ENCODE results near the gene PKNOX2.

PKNOX2 gene

DNA sequence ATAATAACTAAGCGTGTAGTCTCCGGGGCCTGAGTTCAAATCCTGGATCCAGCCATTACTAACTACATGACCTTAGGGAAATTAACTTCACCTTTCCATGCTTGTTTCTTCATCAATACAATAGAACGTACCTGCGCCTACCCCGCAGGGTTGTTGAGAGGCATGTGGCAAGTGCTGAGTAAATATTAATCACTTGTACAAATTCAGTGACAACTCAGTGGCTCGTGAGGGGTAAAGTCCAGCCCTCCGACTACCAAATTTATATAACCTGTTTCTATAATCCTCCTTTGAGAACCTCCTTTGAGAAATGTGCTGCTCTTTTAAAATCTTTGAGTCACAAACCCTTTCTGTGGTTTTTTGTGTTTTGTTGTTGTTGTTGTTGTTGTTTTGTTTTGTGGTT lies 281.7 kb downstream of the PKNOX2 start:
- Histone ChIP-seq H3K27ac (ENCODE audit: low read length) (no peak overlapping the region), H3K4me3 (ENCODE audit: low read length) (no peak overlapping the region), H3K27me3 (ENCODE audit: control insufficient read depth, insufficient read depth, low read length) (no peaks in the 10 kb centered on the region), H3K9me3 (ENCODE audit: control insufficient read depth, insufficient read depth, low read length) (no peaks in the 10 kb centered on the region), H3K4me1 (ENCODE audit: control insufficient read depth, insufficient read depth, low read length) (peaks cover 6% of the 10 kb centered on the region), H3K36me3 (ENCODE audit: control insufficient read depth, insufficient read depth, low read length) (no peaks in the 10 kb centered on the region)
- DNase-seq (ENCODE audit: low read depth, low spot score), result no peak
- whole genome bisulfite sequencing (ENCODE audit: insufficient coverage, insufficient read length), result no CpG with 5 or more reads among the region's 7 CpGs

DNA sequence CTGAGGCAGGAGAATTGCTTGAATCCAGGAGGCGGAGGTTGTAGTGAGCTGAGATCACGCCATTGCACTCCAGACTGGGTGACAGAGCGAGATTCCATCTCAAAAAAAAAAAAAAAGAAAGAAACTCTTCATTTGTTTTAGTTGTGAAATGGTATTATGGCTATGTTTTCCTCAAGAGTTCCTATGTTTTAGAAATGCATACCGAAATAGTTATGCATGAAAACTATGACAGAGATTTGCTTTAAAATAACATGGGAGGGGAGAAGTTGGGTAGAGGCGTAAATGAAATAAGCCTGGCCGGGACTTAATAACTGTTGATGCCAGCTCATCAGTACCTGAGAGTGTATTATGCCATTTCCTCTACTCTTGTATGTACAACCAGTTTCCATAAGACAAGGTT lies 283.2 kb downstream of the PKNOX2 start:
- no CpG with 5 or more reads among the region's 6 CpGs for WGBS (ENCODE audit: insufficient coverage, insufficient read length)
- Histone ChIP-seq H3K27ac (ENCODE audit: low read length) (no peak overlapping the region), H3K36me3 (ENCODE audit: control insufficient read depth, insufficient read depth, low read length) (no peaks in the 10 kb centered on the region), H3K4me1 (ENCODE audit: control insufficient read depth, insufficient read depth, low read length) (peaks cover 7% of the 10 kb centered on the region; the same call in 1 of the 2 replicates), H3K9me3 (ENCODE audit: control insufficient read depth, insufficient read depth, low read length) (no peaks in the 10 kb centered on the region), H3K4me3 (ENCODE audit: low read length) (no peak overlapping the region), H3K27me3 (ENCODE audit: control insufficient read depth, insufficient read depth, low read length) (no peaks in the 10 kb centered on the region)
- DNase-seq (ENCODE audit: low read depth, low spot score), result no peak

DNA sequence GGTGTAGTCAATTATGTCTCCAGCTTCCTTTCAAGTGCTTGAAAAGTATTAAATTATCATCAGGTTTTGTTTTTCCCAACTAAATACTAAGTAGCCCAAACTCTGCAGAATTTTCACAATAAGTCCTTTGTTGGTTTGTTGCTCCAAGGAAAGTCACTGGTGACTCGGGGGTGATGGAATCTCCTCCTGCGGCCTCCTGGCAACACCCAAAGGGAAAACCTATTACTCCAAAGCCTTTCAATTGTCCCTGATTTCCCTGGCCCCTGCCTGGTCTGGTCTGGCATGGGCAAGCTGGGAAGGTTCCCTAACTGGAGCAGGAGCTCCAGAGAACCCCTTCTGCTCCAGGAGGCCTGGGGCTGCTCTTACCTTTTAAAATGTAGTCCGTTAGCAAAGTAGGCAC lies 283.6 kb downstream of the PKNOX2 start:
- no peaks in the 10 kb centered on the region for H3K36me3 ChIP-seq (ENCODE audit: control insufficient read depth, insufficient read depth, low read length)
- no CpG with 5 or more reads among the region's 3 CpGs for WGBS (ENCODE audit: insufficient coverage, insufficient read length)
- no peak for DNase-seq (ENCODE audit: low read depth, low spot score)
- H3K9me3 ChIP-seq (ENCODE audit: control insufficient read depth, insufficient read depth, low read length), result no peaks in the 10 kb centered on the region
- H3K4me1 ChIP-seq (ENCODE audit: control insufficient read depth, insufficient read depth, low read length), result peaks cover 5% of the 10 kb centered on the region; the same call in 1 of the 2 replicates
- H3K4me3 ChIP-seq (ENCODE audit: low read length), result no peak overlapping the region
- no peak overlapping the region for H3K27ac ChIP-seq (ENCODE audit: low read length)
- H3K27me3 ChIP-seq (ENCODE audit: control insufficient read depth, insufficient read depth, low read length), result no peaks in the 10 kb centered on the region

DNA sequence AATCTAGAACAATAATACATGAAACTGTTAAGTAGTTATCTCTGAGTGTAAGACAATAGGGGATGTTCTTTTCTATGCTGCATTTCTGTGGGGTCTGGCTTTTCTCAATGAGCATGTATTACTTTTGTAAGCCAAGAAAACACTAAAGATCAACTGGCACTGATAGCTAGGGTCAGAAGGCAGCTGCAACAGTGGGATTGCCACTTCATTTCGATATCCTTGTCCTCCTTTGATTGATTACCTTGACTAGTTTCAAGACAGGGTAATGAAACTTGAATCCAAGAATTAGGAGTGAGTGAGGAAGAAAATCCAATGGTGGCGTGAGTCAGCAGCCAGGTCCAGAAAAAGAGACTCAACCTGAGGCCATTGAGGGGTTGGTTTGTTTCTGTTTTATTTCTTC lies 285.0 kb downstream of the PKNOX2 start:
- peaks cover 5% of the 10 kb centered on the region; the same call in 1 of the 2 replicates for H3K4me1 ChIP-seq (ENCODE audit: control insufficient read depth, insufficient read depth, low read length)
- no peaks in the 10 kb centered on the region for H3K27me3 ChIP-seq (ENCODE audit: control insufficient read depth, insufficient read depth, low read length)
- H3K4me3 ChIP-seq (ENCODE audit: low read length), result no peak overlapping the region
- H3K9me3 ChIP-seq (ENCODE audit: control insufficient read depth, insufficient read depth, low read length), result no peaks in the 10 kb centered on the region
- no peak overlapping the region for H3K27ac ChIP-seq (ENCODE audit: low read length)
- DNase-seq (ENCODE audit: low read depth, low spot score), result no peak
- WGBS (ENCODE audit: insufficient coverage, insufficient read length), result no CpG with 5 or more reads among the region's 2 CpGs
- no peaks in the 10 kb centered on the region for H3K36me3 ChIP-seq (ENCODE audit: control insufficient read depth, insufficient read depth, low read length)

DNA sequence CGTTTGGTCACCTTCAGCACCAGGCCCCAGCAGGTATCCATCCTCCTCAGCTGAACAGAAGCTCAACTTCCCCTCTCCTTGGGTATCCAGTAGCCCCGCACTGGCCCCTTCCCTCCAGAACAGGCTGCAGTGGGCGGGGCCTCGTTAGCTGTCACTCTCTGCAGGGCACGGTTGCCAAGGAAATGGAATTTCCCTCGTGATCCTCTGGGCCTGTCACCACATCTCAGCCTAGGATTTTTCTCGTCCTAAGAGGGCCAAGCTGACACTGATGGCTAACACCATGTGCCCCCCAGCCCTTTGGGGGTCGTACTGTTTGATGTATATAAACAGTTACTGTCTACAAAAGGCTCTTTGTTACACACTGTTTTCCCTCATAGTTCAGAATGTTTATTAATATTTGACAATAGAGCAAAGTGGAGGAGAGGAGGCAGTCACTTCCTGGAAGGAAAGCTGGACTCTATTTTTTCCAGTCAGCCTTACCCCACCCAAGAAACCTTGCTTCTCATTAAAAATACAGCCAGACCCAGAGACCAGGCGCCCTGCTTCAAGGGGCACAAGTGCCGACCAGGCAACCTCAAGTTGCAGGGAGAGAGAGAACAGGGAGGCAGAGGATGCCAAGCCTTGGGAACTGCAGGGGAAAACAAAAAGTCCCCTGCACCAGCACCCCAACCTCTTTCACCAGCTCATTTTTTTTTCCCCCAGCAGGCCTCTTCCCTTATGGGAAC lies 287.0 kb downstream of the PKNOX2 start:
- Histone ChIP-seq H3K9me3 (ENCODE audit: control insufficient read depth, insufficient read depth, low read length) (no peaks in the 10 kb centered on the region), H3K36me3 (ENCODE audit: control insufficient read depth, insufficient read depth, low read length) (no peaks in the 10 kb centered on the region), H3K27me3 (ENCODE audit: control insufficient read depth, insufficient read depth, low read length) (no peaks in the 10 kb centered on the region), H3K27ac (ENCODE audit: low read length) (no peak overlapping the region), H3K4me3 (ENCODE audit: low read length) (no peak overlapping the region), H3K4me1 (ENCODE audit: control insufficient read depth, insufficient read depth, low read length) (peaks cover 5% of the 10 kb centered on the region; the same call in 1 of the 2 replicates)
- no peak for DNase-seq (ENCODE audit: low read depth, low spot score)
- no CpG with 5 or more reads among the region's 10 CpGs for WGBS (ENCODE audit: insufficient coverage, insufficient read length)

DNA sequence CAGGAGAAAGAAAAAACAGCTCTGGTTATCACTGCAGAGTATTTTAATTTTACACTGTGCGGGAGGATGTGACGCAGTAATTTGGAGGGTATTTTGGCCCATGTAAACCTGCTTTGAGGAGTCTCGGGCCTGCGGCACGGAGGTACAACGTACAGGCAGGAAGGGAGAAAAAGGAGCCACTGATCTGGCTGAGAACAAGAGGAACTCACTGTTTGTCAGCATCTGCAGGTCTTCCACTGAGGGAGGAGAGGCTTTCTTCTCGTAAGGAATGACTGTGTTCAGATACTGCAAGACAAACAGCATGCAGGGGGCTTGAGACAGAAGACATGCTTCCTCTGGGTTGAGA lies 287.5 kb downstream of the PKNOX2 start:
- Histone ChIP-seq H3K9me3 (ENCODE audit: control insufficient read depth, insufficient read depth, low read length) (no peaks in the 10 kb centered on the region), H3K4me3 (ENCODE audit: low read length) (no peak overlapping the region)
- no CpG with 5 or more reads among the region's 7 CpGs for WGBS (ENCODE audit: insufficient coverage, insufficient read length)

DNA sequence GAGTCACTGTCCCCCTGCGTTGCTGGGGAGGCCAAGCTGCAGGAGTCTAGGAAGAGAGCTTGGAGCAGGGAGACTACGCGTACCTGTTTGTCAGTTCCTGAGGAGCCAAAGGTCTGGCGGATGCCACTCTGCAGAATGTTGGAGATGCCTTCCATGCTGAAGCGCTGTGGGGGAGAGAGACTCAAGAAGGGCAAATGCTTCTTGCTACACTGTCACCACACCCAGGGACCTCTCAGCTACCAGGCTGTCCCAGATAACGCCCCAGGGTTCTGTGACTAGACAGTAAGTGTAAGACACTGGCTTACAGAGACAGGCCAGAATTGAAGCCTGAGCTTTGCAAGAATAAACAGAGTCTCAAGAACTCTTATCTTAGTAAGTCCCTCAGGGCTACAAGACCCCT lies 289.5 kb downstream of the PKNOX2 start:
- no CpG with 5 or more reads among the region's 6 CpGs for WGBS (ENCODE audit: insufficient coverage, insufficient read length)
- no peak for DNase-seq (ENCODE audit: low read depth, low spot score)
- Histone ChIP-seq H3K9me3 (ENCODE audit: control insufficient read depth, insufficient read depth, low read length) (no peaks in the 10 kb centered on the region), H3K36me3 (ENCODE audit: control insufficient read depth, insufficient read depth, low read length) (no peaks in the 10 kb centered on the region), H3K27me3 (ENCODE audit: control insufficient read depth, insufficient read depth, low read length) (no peaks in the 10 kb centered on the region), H3K27ac (ENCODE audit: low read length) (no peak overlapping the region), H3K4me1 (ENCODE audit: control insufficient read depth, insufficient read depth, low read length) (peaks cover 7% of the 10 kb centered on the region; the same call in 1 of the 2 replicates), H3K4me3 (ENCODE audit: low read length) (no peak overlapping the region)

More for the DNA sequence above, 287.5 kb downstream of the PKNOX2 start:
- H3K27me3 ChIP-seq (ENCODE audit: control insufficient read depth, insufficient read depth, low read length), result no peaks in the 10 kb centered on the region
- peaks cover 5% of the 10 kb centered on the region; the same call in 1 of the 2 replicates for H3K4me1 ChIP-seq (ENCODE audit: control insufficient read depth, insufficient read depth, low read length)
- DNase-seq (ENCODE audit: low read depth, low spot score), result no peak
- H3K27ac ChIP-seq (ENCODE audit: low read length), result no peak overlapping the region
- H3K36me3 ChIP-seq (ENCODE audit: control insufficient read depth, insufficient read depth, low read length), result no peaks in the 10 kb centered on the region

DNA sequence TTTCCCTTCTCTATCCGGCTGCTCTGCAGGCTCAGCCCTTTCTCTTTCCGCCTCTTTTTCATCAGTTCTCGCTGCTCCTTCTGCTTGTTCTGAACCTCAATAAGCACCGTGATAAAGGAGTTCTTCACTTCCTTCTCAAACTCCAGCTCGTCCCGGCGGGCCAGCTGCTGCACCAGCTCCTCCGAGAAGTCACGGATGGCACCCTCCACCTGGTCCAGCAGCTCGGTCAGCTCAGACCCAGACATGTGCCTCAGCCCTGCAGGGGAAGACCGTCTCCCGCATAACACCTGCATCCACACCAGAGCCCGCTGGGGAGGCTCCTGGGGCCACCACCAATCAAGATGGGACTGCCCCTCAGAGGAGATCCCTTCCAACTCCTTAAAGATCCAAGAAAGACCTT lies 291.3 kb downstream of the PKNOX2 start:
- Histone ChIP-seq H3K27ac (ENCODE audit: low read length) (no peak overlapping the region), H3K36me3 (ENCODE audit: control insufficient read depth, insufficient read depth, low read length) (no peaks in the 10 kb centered on the region), H3K27me3 (ENCODE audit: control insufficient read depth, insufficient read depth, low read length) (no peaks in the 10 kb centered on the region), H3K4me3 (ENCODE audit: low read length) (no peak overlapping the region), H3K4me1 (ENCODE audit: control insufficient read depth, insufficient read depth, low read length) (peaks cover 7% of the 10 kb centered on the region; the same call in 1 of the 2 replicates), H3K9me3 (ENCODE audit: control insufficient read depth, insufficient read depth, low read length) (no peaks in the 10 kb centered on the region)
- no peak for DNase-seq (ENCODE audit: low read depth, low spot score)
- no CpG with 5 or more reads among the region's 13 CpGs for WGBS (ENCODE audit: insufficient coverage, insufficient read length)

DNA sequence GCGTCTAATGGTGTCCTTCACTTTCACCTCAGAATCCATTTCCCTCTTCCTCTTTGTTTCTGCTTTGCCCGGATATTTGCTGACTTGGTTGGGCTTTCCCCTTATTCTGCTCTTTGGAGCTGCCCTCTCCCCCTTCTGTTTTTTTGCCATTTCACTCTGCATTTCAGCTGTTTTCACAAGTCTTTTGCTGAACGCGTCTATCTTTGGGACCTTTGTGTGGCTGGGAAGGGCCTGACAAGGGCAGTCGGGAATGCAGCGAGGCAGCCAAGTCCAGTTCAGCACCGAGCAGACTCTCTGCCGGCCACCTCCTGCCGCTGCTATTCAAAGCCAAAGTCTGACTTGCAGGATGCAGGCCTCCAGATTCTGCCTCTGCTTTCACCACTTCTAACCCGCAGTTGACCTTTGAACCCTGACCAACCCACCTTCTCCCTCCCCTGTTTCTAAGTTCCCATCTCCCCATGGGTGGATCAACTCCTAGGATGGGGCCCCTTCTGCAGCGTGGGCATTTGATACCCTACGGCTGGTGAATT lies 293.3 kb downstream of the PKNOX2 start:
- no CpG with 5 or more reads among the region's 12 CpGs for WGBS (ENCODE audit: insufficient coverage, insufficient read length)
- Histone ChIP-seq H3K9me3 (ENCODE audit: control insufficient read depth, insufficient read depth, low read length) (no peaks in the 10 kb centered on the region), H3K4me1 (ENCODE audit: control insufficient read depth, insufficient read depth, low read length) (0 out of 2 replicates have a peak, but pooled peaks cover 2% of the 10 kb centered on the region), H3K27me3 (ENCODE audit: control insufficient read depth, insufficient read depth, low read length) (no peaks in the 10 kb centered on the region), H3K27ac (ENCODE audit: low read length) (no peak overlapping the region), H3K36me3 (ENCODE audit: control insufficient read depth, insufficient read depth, low read length) (no peaks in the 10 kb centered on the region), H3K4me3 (ENCODE audit: low read length) (no peak overlapping the region)
- DNase-seq (ENCODE audit: low read depth, low spot score), result no peak

DNA sequence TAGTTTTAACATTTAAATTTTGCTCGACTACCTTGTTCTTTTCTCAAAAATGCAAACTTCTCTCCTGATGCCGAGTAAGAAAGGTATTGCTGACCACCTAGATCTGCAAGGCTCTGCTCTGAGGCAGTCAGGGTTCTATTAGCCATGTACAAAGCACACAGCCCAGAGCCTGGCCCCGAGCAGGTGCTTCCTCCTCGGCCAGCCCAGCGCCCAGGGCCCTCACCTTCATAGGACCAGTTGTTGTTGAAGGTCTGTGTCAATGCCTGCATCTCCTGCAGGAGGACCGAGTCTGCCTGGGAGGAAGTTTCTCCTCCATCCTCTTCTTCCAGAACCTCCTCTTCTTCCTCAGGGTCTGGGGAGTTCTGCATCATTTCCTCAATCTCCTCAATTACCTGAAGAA lies 295.7 kb downstream of the PKNOX2 start:
- Histone ChIP-seq H3K36me3 (ENCODE audit: control insufficient read depth, insufficient read depth, low read length) (no peaks in the 10 kb centered on the region), H3K9me3 (ENCODE audit: control insufficient read depth, insufficient read depth, low read length) (no peaks in the 10 kb centered on the region), H3K4me3 (ENCODE audit: low read length) (no peak overlapping the region), H3K4me1 (ENCODE audit: control insufficient read depth, insufficient read depth, low read length) (0 out of 2 replicates have a peak, but pooled peaks cover 2% of the 10 kb centered on the region), H3K27ac (ENCODE audit: low read length) (no peak overlapping the region), H3K27me3 (ENCODE audit: control insufficient read depth, insufficient read depth, low read length) (no peaks in the 10 kb centered on the region)
- WGBS (ENCODE audit: insufficient coverage, insufficient read length), result no CpG with 5 or more reads among the region's 6 CpGs
- no peak for DNase-seq (ENCODE audit: low read depth, low spot score)

All from iPS DF 6.9 (cell line).